GM12878 (cell line): ENCODE measurements around the gene PRR15L. TPM values are rescaled to one million over a fixed set of nuclear protein-coding genes. Genes with fewer than 3 reads are reported as not detected.

Experiments used
- ATAC-seq: fragments of 200-7000 bp; cut with Tn5 transposase; 3 replicates; pipeline ENCODE4 v1.9.1; 2020; ENCODE audit warnings: mild to moderate bottlenecking, moderate library complexity
- BruUV-seq: library from RNA; stranded (reverse); fragments of 400-500 nt; replicated peaks from 2 replicates; lab custom pipeline; 2021; lab: Mats Ljungman, UMichigan
- CTCF ChIA-PET: fragments of 300-600 bp; sonication (Branson Sonifier 250); formaldehyde crosslinking; extraction: SDS; loops from one replicate; lab custom pipeline; 2021; ENCODE audit warnings: inconsistent platforms; lab: Yijun Ruan, JAX
- POLR2A ChIA-PET: fragments of 350-600 bp; formaldehyde crosslinking; extraction: SDS; loops from one replicate; lab custom pipeline; 2021; ENCODE audit warnings: inconsistent platforms; lab: Charles Lee
- RAD21 ChIA-PET: fragments of 300-600 bp; sonication (Branson Sonifier 250); formaldehyde crosslinking; loops from one replicate; lab custom pipeline; 2023; ENCODE audit warnings: antibody characterized with exemption; ENCODE audit not compliant: unreplicated experiment; lab: Charles Lee
- SMC1A ChIA-PET: fragments of 300-600 bp; sonication (Branson Sonifier 250); formaldehyde crosslinking; loops from one replicate; lab custom pipeline; 2023; ENCODE audit not compliant: unreplicated experiment, uncharacterized antibody; lab: Charles Lee
- DNase-seq: peaks from one replicate; pipeline ENCODE4 v3.0.0-alpha.2; 2011; ENCODE audit warnings: low read depth, low spot score
- FAIRE-seq: peaks from 3 replicates; lab custom pipeline; 2011; peaks lifted over from hg19 to GRCh38; lab: Jason Lieb, UNC
- H2AFZ ChIP-seq: 2 replicates; pipeline ENCODE4 v1.6.0; 2011; ENCODE audit warnings: low read depth, low read length, control low read depth; ENCODE audit not compliant: control insufficient read depth
- H3K27ac ChIP-seq: 2 replicates; pipeline ENCODE4 v1.5.1; 2011; ENCODE audit warnings: control low read depth; ENCODE audit not compliant: control insufficient read depth, insufficient read depth
- H3K27me3 ChIP-seq, 2 experiments: replicated peaks in 1 of 2; 2 replicates each; pipeline versions ENCODE4 v1.6.0 to v1.6.1; 2011; ENCODE audit warnings: low read length in 1 of 2; ENCODE audit not compliant: control insufficient read depth in 2 of 2, insufficient read depth in 2 of 2
- H3K36me3 ChIP-seq, 2 experiments: 2 replicates each; pipeline ENCODE4 v1.5.1; 2011; ENCODE audit warnings: low read length in 1 of 2; ENCODE audit not compliant: control insufficient read depth in 2 of 2, insufficient read depth in 2 of 2
- H3K4me1 ChIP-seq: 2 replicates; pipeline ENCODE4 v1.6.1; 2011; ENCODE audit warnings: mild to moderate bottlenecking, low read length, moderate library complexity, mixed read lengths; ENCODE audit not compliant: control insufficient read depth, insufficient read depth
- H3K4me2 ChIP-seq: 2 replicates; pipeline ENCODE4 v1.6.0; 2011; ENCODE audit warnings: control low read depth; ENCODE audit not compliant: control insufficient read depth, insufficient read depth
- H3K4me3 ChIP-seq: fragments of 200-600 bp; sonication (generic); 2 replicates; pipeline ENCODE4 v1.5.1; 2016
- H3K79me2 ChIP-seq: 2 replicates; pipeline ENCODE4 v1.6.0; 2011; ENCODE audit warnings: low read length; ENCODE audit not compliant: control insufficient read depth, insufficient read depth
- H3K9ac ChIP-seq: 2 replicates; pipeline ENCODE4 v1.8.0; 2011; ENCODE audit warnings: low read length, control low read depth, mixed read lengths; ENCODE audit not compliant: control insufficient read depth, insufficient read depth
- H3K9me3 ChIP-seq: replicated peaks from 3 replicates; pipeline ENCODE4 v1.5.1; 2011; ENCODE audit warnings: mild to moderate bottlenecking, low read length; ENCODE audit not compliant: control insufficient read depth, insufficient read depth
- H4K20me1 ChIP-seq: 2 replicates; pipeline ENCODE4 v1.6.0; 2011; ENCODE audit not compliant: control insufficient read depth, insufficient read depth
- DPF2 ChIP-seq: fragments of 450-650 bp; IDR thresholded peaks from 2 replicates; pipeline ENCODE4 v1.6.1; 2017; ENCODE audit warnings: mild to moderate bottlenecking
- EP300 ChIP-seq, 2 experiments: fragments of 150-350 bp in 1 of 2; IDR thresholded peaks; 2 replicates each; pipeline ENCODE4 v1.6.1; 2011 to 2012; ENCODE audit warnings: low read depth in 2 of 2, low read length in 2 of 2, borderline replicate concordance in 1 of 2, improper control_type of control experiment in 1 of 2, inconsistent platforms in 1 of 2; ENCODE audit not compliant: control insufficient read depth in 1 of 2
- MTA3 ChIP-seq: IDR thresholded peaks from 2 replicates; pipeline ENCODE4 v1.6.1; 2012; ENCODE audit warnings: low read length, inconsistent platforms, borderline replicate concordance
- MXI1 ChIP-seq: fragments of 150-350 bp; IDR thresholded peaks from 2 replicates; pipeline ENCODE4 v1.6.1; 2011; ENCODE audit warnings: low read depth, mild to moderate bottlenecking, inconsistent platforms, low read length, improper control_type of control experiment
- NKRF ChIP-seq: fragments of 450-650 bp; conservative IDR thresholded peaks from 2 replicates; pipeline ENCODE4 v1.6.1; 2017; ENCODE audit warnings: mild to moderate bottlenecking, moderate library complexity
- POLR2A ChIP-seq: IDR thresholded peaks from 2 replicates; pipeline ENCODE4 v1.6.1; 2011; ENCODE audit warnings: low read depth, mild to moderate bottlenecking, low read length
- ZBTB11 ChIP-seq: fragments of 450-650 bp; formaldehyde crosslinking; IDR thresholded peaks from 2 replicates; pipeline ENCODE4 v1.5.0; 2022; ENCODE audit warnings: mild to moderate bottlenecking, missing genetic modification characterization
- ZZZ3 ChIP-seq: IDR thresholded peaks from 2 replicates; pipeline ENCODE4 v1.6.1; 2011; ENCODE audit warnings: low read depth; ENCODE audit not compliant: control insufficient read depth, insufficient read length
- WGBS: methylation state at CpG from one replicate; pipeline ENCODE4 v1.1.6; 2016; ENCODE audit warnings: low lambda C conversion rate; ENCODE audit not compliant: insufficient replicate concordance, insufficient coverage; ENCODE audit errors: missing lambda C conversion rate; 5-methylcytosine and 5-hydroxymethylcytosine counted together
- in situ Hi-C: fragments of 300-500 bp; cut with MboI; formaldehyde crosslinking; loops from 9 replicates; pipeline ENCODE4 v1.14.3; 2018; ENCODE audit warnings: mixed read lengths
- intact Hi-C: fragments of 100-400 bp; cut with micrococcal nuclease; formaldehyde crosslinking; loops from one replicate; pipeline ENCODE4 v1.14.2; 2022; ENCODE audit not compliant: unreplicated experiment
- polyA plus RNA-seq, 11 experiments: library from polyadenylated mRNA; depleted of rRNA in 4 of 11; unstranded in 6 of 11; stranded (reverse) in 5 of 11; fragments of >200 nt; fragmentation: Nextera tagmentation in 4 of 11; fragmentation: Illumina TruSeq in 1 of 11; extraction: Ambion mirVana in 4 of 11; extraction: Trizol in 1 of 11; gene quantifications; 1 replicate in 1 of 11; 2 replicates in 10 of 11; pipeline versions ENCODE4 v1.2.1 to v1.2.3, GENCODE V29; 2011 to 2016; ENCODE audit warnings: inconsistent platforms in 2 of 11, missing spikeins in 2 of 11, low read depth in 1 of 11
- total RNA-seq, 4 experiments: library from RNA; depleted of rRNA in 3 of 4; stranded (reverse); fragments of >200 nt in 3 of 4; fragmentation: Illumina TruSeq in 1 of 4; extraction: Trizol in 1 of 4; gene quantifications; 2 replicates each; pipeline versions ENCODE4 v1.2.1 to v1.2.3, GENCODE V29; 2013 to 2021

PRR15L gene
- total and polyA plus RNA-seq, 10 of the 15 experiments (the other 5 are each of a cell fraction or from before 2014, with no cell fraction given), result 0.11 to 0.18 TPM; not detected in 8

GRCh38 chr17:47925678-47925988 lies 32.0 kb downstream of the PRR15L start:
- H3K4me3 ChIP-seq, result no peak overlapping the region
- RAD21 ChIA-PET, result no interaction called here
- DNase-seq (no peak), FAIRE-seq (no peak), ATAC-seq (no peak)
- H4K20me1 ChIP-seq, result no peaks in the 10 kb centered on the region
- no peak overlapping the region for H3K27ac ChIP-seq
- no peak for TF ChIP-seq ZZZ3
- in situ Hi-C loops, result no loop called here
- BruUV-seq, result no TSS peak
- CTCF ChIA-PET, result no interaction called here
- no peaks in the 10 kb centered on the region for H3K27me3 ChIP-seq
- no peak overlapping the region for H3K9ac ChIP-seq
- SMC1A ChIA-PET, result no interaction called here
- peaks cover 4 to 10% of the 10 kb centered on the region in 2 experiments; a peak in 3 of 4 replicates for H3K36me3 ChIP-seq
- POLR2A ChIA-PET, result interaction anchor here (0.7 kb wide), 2 partner anchors 23 to 1048 kb away, joined by 4 to 7 read pairs; no protein-coding TSS in a partner anchor
- intact Hi-C loops, result no loop called here
- no peaks in the 10 kb centered on the region for H3K9me3 ChIP-seq
- H3K4me2 ChIP-seq, result no peak overlapping the region
- WGBS, result 92% methylated on average over 2 of the region's 3 CpGs
- no peaks in the 10 kb centered on the region for H3K79me2 ChIP-seq
- no peak overlapping the region for H2AFZ ChIP-seq
- H3K4me1 ChIP-seq, result no peaks in the 10 kb centered on the region

- H3K27ac ChIP-seq, result no peak overlapping the region
- H2AFZ ChIP-seq, result no peak overlapping the region
- CTCF ChIA-PET, result interaction anchor here (1.0 kb wide), 2 partner anchors 13 to 16 kb away, joined by 3 to 7 read pairs; partner anchors contain the start of gene PNPO
- BruUV-seq, result no TSS peak
- H3K4me1 ChIP-seq, result no peaks in the 10 kb centered on the region
- no peaks in the 10 kb centered on the region for H3K9me3 ChIP-seq
- intact Hi-C loops, result no loop called here
- POLR2A ChIA-PET, result interaction anchor here (0.7 to 0.8 kb wide), 2 partner anchors 30 to 1049 kb away, joined by 3 to 4 read pairs; partner anchors contain the start of gene SP2
- DNase-seq, result no peak
- SMC1A ChIA-PET, result interaction anchor here (0.5 kb wide), 1 partner anchor 512 kb away, joined by 3 read pairs; no protein-coding TSS in a partner anchor
- no peaks in the 10 kb centered on the region for H4K20me1 ChIP-seq
- H3K4me2 ChIP-seq, result no peak overlapping the region
- H3K9ac ChIP-seq, result no peak overlapping the region
- FAIRE-seq, result no peak
- no peak for ATAC-seq
- H3K27me3 ChIP-seq, result no peaks in the 10 kb centered on the region
- no peak overlapping the region for H3K4me3 ChIP-seq
- no peaks in the 10 kb centered on the region for H3K79me2 ChIP-seq
- in situ Hi-C loops, result no loop called here
- RAD21 ChIA-PET, result no interaction called here
- 93% methylated on average over 23 of the region's 23 CpGs for WGBS
- H3K36me3 ChIP-seq, result peaks cover 4 to 10% of the 10 kb centered on the region in 2 experiments; a peak in 3 of 4 replicates
- no peak for TF ChIP-seq ZBTB11
- TF ChIP-seq NKRF, result no peak
- no peak for TF ChIP-seq MTA3
- TF ChIP-seq EP300 (IDR thresholded peaks at IDR 0.05; ENCODE audit: borderline replicate concordance in 1 of 2, control insufficient read depth in 1 of 2, low read depth in 2 of 2, low read length in 2 of 2), result no peak
- no peak for TF ChIP-seq DPF2
- TF ChIP-seq MXI1, result no peak
- TF ChIP-seq POLR2A, result no peak
Observed at GRCh38 chr17:47924785-47925677, 32.7 kb downstream of the PRR15L start.
